ENCODE data around the gene MYO16.

The MYO16 gene

GRCh38 chr13:109203587-109203986 lies 574.2 kb downstream of the MYO16 start:
- no peak for TF ChIP-seq EZH2phosphoT487 (IDR thresholded peaks at IDR 0.05; ENCODE audit: borderline replicate concordance)
- TF ChIP-seq CTCF (conservative IDR thresholded peaks at IDR 0.05; ENCODE audit: low read length) = no peak
- no peaks in the 10 kb centered on the region for H3F3A ChIP-seq (ENCODE audit: low read depth)
- H3K9me2 ChIP-seq (replicated peaks; ENCODE audit: low read depth, low read length) = no peaks in the 10 kb centered on the region
- no peaks in the 10 kb centered on the region for H3K79me2 ChIP-seq (ENCODE audit: insufficient read depth, low read length)
- no peaks in the 10 kb centered on the region for H3K36me3 ChIP-seq (ENCODE audit: insufficient read depth, low read length)
- H3K9me3 ChIP-seq (ENCODE audit: insufficient read depth, low read depth, low read length) = no peaks in the 10 kb centered on the region
- no peaks in the 10 kb centered on the region for H3K4me1 ChIP-seq (ENCODE audit: insufficient read depth, low read length, poor library complexity, severe bottlenecking)
- H3K4me3 ChIP-seq (ENCODE audit: low read length, poor library complexity, severe bottlenecking) = no peak overlapping the region
- no peak overlapping the region; the same call in 1 of the 2 replicates for H2AFZ ChIP-seq (ENCODE audit: low read length)
- no peak overlapping the region for H3K9ac ChIP-seq (ENCODE audit: low read depth, low read length, poor library complexity, severe bottlenecking)
- no peaks in the 10 kb centered on the region for H3K27me3 ChIP-seq (ENCODE audit: insufficient read depth, low read length, poor library complexity, severe bottlenecking)
- H3K4me2 ChIP-seq (ENCODE audit: low read depth, low read length, poor library complexity, severe bottlenecking) = no peak overlapping the region
- no peaks in the 10 kb centered on the region for H4K20me1 ChIP-seq (ENCODE audit: insufficient read depth, low read length, poor library complexity, severe bottlenecking)

GRCh38 chr13:109204252-109204651 lies 574.8 kb downstream of the MYO16 start:
- no peaks in the 10 kb centered on the region for H3F3A ChIP-seq (ENCODE audit: low read depth)
- H3K9me3 ChIP-seq (ENCODE audit: insufficient read depth, low read depth, low read length) = no peaks in the 10 kb centered on the region
- no peaks in the 10 kb centered on the region for H3K79me2 ChIP-seq (ENCODE audit: insufficient read depth, low read length)
- no peaks in the 10 kb centered on the region for H4K20me1 ChIP-seq (ENCODE audit: insufficient read depth, low read length, poor library complexity, severe bottlenecking)
- H3K27me3 ChIP-seq (ENCODE audit: insufficient read depth, low read length, poor library complexity, severe bottlenecking) = no peaks in the 10 kb centered on the region
- no peak overlapping the region for H3K4me2 ChIP-seq (ENCODE audit: low read depth, low read length, poor library complexity, severe bottlenecking)
- no peaks in the 10 kb centered on the region for H3K4me1 ChIP-seq (ENCODE audit: insufficient read depth, low read length, poor library complexity, severe bottlenecking)
- TF ChIP-seq EZH2phosphoT487 (IDR thresholded peaks at IDR 0.05; ENCODE audit: borderline replicate concordance) = no peak
- TF ChIP-seq CTCF (conservative IDR thresholded peaks at IDR 0.05; ENCODE audit: low read length) = no peak
- H3K9me2 ChIP-seq (replicated peaks; ENCODE audit: low read depth, low read length) = no peaks in the 10 kb centered on the region
- no peak overlapping the region for H3K4me3 ChIP-seq (ENCODE audit: low read length, poor library complexity, severe bottlenecking)
- no peak overlapping the region for H3K9ac ChIP-seq (ENCODE audit: low read depth, low read length, poor library complexity, severe bottlenecking)
- no peak overlapping the region for H2AFZ ChIP-seq (ENCODE audit: low read length)
- no peaks in the 10 kb centered on the region for H3K36me3 ChIP-seq (ENCODE audit: insufficient read depth, low read length)

GRCh38 chr13:109204657-109205056 lies 575.2 kb downstream of the MYO16 start:
- H3K36me3 ChIP-seq (ENCODE audit: insufficient read depth, low read length) = no peaks in the 10 kb centered on the region
- H3K79me2 ChIP-seq (ENCODE audit: insufficient read depth, low read length) = no peaks in the 10 kb centered on the region
- no peak for TF ChIP-seq EZH2phosphoT487 (IDR thresholded peaks at IDR 0.05; ENCODE audit: borderline replicate concordance)
- no peak for TF ChIP-seq CTCF (conservative IDR thresholded peaks at IDR 0.05; ENCODE audit: low read length)
- no peaks in the 10 kb centered on the region for H3K27me3 ChIP-seq (ENCODE audit: insufficient read depth, low read length, poor library complexity, severe bottlenecking)
- no peak overlapping the region for H3K4me3 ChIP-seq (ENCODE audit: low read length, poor library complexity, severe bottlenecking)
- H3F3A ChIP-seq (ENCODE audit: low read depth) = no peaks in the 10 kb centered on the region
- no peak overlapping the region for H3K4me2 ChIP-seq (ENCODE audit: low read depth, low read length, poor library complexity, severe bottlenecking)
- no peaks in the 10 kb centered on the region for H3K9me2 ChIP-seq (replicated peaks; ENCODE audit: low read depth, low read length)
- no peaks in the 10 kb centered on the region for H3K4me1 ChIP-seq (ENCODE audit: insufficient read depth, low read length, poor library complexity, severe bottlenecking)
- no peaks in the 10 kb centered on the region for H4K20me1 ChIP-seq (ENCODE audit: insufficient read depth, low read length, poor library complexity, severe bottlenecking)
- no peak overlapping the region for H2AFZ ChIP-seq (ENCODE audit: low read length)
- no peak overlapping the region for H3K9ac ChIP-seq (ENCODE audit: low read depth, low read length, poor library complexity, severe bottlenecking)
- H3K9me3 ChIP-seq (ENCODE audit: insufficient read depth, low read depth, low read length) = no peaks in the 10 kb centered on the region
